ENCODE data around the gene DOK3.

Gene DOK3

DNA sequence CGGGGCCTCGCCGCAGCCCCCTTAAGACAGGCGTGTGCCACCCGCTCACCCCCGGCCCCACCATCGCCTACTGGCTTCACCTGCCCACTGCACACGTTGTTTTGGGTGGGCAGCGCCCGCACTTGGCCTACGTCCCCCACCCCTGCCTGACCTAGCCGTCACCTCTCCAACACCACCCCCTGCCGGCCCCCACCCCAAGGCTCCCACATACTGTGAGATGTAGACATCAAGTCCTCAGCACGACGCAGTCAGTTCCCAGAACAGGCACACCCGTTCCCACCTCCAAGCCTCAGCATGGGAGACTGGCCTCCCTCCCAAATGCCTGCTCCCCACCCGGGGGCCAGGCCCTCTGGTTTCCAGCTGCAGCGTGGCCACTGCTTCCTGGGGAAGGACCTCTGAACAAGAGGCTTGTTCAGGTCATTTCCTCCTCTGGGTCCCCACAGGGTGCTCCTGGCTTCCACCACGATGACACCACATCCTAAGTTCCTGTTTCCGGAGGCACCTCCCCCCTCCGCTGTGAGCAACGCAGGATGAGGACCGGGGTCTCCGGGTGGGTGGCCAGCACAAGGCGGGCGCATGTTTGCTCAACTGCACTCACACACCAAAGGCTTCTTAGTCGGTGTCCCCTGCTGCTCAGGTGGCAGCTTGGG, 47.5 kb downstream of the DOK3 start:
- DNase-seq, result no peak

DNA sequence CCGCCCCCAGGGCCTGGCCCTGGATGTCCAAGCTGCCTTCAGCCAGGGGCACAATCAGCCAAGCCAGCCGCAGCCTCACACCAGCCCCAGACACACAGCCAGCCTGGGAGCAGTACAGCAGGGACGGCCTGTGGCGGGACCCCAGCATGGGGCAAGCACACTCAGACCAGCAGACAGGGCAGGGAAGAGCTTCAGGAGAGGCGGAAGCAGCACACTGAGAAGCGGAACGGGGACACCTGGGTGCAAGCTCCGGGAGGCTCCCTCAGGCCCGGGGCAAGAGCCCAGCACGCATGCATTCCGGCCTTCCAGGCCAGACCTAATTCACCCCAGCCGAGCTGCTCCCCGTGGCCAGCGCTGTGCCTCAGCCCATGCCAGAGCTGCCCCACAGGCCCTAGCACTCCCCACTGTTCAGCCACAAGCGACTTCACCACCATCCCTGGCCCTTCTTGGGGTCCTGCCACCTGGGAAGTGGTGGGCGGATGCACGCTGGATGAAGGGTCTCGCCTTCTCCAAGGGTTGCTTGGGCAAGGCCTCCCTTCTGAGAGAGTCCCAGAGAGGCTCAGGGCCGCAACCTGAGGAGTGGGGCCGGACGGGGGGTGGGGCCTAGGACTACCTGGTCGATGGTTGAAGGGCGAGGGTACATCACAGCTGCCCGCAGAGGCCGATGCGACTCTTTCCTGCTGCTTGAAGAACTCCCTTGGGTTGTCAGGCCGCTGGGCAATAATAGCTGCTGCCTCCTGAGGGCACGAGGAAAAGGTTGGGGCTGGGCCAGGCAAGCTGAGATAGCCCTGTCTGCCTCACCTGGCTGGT, 49.6 kb downstream of the DOK3 start:
- DNase-seq, result no peak

DNA sequence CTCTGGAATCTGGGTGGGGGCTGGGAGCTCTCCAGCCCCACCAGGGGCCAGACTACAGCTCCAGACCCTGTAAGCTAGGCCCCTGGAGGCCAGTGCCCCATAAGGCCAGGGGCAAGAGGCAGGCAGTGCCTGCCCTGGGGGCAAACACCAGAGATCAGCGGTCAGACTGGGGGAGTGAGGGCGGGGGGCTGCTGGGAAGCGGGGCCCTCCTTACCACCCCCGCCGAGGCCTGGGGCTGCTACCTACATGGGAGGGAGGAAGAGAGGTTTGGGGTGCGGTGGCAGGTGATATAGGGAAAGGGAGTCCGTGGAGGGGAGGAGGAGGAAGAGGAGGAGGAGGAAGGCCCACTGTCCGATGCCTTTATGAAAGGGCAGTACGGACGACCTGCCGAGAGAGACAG, 50.3 kb downstream of the DOK3 start:
- no peak for DNase-seq

DNA sequence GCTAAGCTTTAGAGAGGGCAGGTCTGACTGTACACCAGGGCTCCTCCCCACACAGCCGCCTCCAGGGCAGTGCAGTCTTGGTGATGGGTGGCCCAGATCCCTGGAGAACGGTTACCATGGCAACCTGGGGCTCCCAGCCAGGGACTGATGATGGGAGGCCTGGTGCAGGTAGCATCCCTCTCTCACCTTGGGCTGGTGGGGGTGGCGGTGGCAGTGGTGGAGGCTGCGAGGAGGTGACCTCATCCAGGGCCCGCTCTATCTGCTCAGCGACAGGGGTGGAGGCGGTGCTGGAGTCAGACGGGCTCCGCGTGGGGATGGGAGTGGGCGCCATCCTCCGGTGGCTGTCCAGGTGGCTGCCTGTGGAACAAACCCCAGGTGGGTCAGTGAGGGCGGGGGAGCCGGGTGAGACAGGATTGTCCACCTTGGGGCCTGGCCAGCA, 50.7 kb downstream of the DOK3 start:
- peak; percentile 17 for DNase-seq

DNA sequence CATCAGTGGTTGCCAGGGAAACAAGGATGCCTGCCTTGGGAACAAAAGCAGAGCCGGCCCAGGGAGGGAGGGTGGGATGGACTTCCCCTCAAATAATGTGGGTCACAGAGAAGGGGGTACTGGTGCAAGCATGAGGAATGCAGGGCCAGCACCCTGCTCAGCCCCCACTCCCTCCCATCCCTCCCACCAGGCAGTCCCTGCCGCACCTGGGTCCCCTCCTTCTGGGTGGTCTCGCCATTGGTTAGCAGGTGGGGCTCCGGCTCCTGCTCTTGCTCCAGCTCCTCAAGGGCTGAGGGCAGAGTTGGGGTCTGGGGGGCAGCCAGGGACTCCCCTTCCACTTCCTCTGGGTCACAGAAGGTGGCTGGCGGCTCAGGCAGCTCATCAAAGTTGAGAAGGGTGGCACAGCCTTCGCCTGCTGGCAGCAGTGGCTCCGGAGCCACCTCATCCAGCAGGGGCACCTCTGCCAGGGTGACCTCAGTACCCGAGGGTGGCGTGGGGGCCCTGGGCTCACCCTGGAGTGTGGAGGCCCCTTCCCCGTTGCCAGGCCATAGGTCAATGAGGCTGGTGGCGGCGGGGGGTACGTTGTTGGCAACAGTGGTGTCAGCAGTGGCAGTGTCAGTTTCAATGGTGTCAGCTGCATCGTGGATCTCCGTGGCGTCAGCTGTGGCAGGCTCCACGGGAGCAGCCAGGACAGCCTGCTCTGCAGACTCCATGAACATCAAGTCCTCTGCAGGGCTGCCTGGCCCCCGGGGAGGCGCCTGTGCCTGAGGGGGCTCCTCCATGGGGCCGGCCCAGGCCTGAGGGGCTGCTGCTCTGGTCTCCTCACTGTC, 51.6 kb downstream of the DOK3 start:
- no peak for DNase-seq

DNA sequence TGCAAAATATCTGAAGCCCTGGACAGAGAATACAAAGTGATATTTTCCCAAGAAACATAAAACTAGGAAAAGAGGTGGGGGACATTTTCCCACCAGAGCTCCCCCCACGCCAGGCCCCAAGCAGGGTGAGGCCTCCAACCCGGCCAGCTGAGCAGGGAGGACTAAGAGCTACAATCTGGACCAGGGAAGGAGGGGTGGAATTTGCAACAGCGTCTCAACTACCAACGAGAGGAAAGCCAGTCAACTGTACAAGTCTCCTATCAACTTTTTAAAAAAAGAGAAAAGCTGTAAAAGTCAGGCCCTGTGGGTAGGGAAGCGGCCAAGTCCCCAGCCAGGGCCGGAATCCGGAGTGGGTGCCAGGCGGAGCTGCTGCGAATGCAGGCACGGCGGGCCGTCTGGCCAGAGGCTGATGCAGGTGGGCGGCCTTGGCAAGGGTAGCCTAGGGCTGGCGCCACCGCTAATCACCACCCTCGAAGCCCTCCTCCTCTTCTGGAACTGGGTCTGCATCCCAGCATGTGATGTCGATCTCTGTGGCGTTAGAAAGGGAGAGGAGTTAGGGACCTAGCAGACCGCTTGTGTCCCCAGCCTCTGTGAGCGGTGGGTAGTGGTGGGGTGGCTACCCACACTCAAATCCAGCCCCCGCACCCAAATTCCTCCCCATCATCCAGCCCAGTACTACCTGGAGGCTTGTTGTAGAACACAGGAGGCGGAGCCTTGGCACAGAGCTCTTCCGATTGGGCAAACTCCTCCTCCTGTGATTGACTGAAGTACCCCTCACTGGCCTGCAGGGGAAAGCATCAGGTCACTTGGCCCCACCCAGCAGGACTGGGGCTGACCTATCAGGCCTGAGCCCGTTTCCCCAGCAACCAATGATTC, 52.4 kb downstream of the DOK3 start:
- DNase-seq, result peak; percentile 92

DNA sequence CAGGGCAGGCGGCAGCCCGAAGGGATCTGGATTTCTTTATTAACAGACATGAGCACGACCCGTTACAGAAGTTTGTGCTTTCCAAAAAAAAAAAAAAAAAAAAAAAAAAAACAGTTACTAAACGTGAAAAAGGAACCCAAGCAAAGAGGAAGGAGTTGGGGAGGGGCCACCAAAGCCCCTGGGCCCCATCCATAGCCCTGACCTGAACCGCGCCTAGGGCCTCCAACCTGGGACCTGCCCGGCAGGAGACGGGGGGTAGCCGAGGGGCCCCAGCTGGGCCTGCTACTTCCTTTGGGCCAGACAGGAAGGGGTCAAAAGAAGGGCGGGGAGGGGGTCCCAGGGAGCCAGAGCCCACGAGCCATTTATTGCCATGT, 53.0 kb downstream of the DOK3 start:
- no peak for DNase-seq

DNA sequence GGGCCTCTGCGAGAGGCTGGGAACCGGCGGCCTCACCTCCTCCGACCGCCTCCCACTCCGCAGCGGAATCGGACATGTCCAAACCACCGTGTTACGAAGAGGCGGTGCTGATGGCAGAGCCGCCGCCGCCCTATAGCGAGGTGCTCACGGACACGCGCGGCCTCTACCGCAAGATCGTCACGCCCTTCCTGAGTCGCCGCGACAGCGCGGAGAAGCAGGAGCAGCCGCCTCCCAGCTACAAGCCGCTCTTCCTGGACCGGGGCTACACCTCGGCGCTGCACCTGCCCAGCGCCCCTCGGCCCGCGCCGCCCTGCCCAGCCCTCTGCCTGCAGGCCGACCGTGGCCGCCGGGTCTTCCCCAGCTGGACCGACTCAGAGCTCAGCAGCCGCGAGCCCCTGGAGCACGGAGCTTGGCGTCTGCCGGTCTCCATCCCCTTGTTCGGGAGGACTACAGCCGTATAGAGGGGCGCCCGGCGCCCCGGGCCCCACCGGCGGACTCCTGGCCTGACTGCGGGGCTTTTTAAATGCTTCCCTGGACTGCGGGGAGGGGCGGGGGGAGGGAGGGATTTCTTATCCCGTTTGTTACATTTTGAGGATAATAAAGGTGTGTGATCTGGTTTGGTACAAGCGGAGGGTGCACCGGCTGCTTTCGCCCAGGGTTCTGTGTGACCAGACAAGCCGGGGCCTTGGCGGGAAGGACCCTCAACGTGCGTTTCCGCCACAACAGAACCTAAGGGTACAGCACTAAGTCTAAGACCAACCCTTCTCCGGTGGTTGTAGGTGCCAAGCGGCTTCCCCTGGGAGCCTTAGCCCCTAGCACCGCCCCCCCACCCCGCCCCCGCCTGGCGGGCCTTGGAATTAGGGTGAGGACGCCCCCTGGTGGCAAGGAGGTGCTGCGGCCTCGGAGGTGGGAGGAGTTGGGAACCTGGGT, 53.7 kb downstream of the DOK3 start:
- peak; percentile 88 for DNase-seq

DNA sequence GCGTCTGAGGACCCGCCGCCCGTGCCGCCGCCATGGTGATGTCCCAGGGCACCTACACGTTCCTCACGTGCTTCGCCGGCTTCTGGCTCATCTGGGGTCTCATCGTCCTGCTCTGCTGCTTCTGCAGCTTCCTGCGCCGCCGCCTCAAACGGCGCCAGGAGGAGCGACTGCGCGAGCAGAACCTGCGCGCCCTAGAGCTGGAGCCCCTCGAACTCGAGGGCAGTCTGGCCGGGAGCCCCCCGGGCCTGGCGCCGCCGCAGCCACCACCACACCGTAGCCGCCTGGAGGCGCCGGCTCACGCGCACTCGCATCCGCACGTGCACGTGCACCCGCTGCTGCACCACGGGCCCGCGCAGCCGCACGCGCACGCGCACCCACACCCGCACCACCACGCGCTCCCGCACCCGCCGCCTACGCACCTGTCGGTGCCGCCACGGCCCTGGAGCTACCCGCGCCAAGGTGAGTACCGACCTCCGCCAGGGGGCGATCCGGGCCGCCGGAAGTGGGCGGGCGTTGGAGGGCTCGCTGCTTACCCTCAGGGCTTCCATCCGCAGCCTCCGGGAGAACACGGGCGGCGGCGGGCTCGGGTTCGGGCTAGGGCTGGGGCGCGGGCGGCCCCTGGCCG, 54.5 kb downstream of the DOK3 start:
- peak; percentile 81 for DNase-seq

DNA sequence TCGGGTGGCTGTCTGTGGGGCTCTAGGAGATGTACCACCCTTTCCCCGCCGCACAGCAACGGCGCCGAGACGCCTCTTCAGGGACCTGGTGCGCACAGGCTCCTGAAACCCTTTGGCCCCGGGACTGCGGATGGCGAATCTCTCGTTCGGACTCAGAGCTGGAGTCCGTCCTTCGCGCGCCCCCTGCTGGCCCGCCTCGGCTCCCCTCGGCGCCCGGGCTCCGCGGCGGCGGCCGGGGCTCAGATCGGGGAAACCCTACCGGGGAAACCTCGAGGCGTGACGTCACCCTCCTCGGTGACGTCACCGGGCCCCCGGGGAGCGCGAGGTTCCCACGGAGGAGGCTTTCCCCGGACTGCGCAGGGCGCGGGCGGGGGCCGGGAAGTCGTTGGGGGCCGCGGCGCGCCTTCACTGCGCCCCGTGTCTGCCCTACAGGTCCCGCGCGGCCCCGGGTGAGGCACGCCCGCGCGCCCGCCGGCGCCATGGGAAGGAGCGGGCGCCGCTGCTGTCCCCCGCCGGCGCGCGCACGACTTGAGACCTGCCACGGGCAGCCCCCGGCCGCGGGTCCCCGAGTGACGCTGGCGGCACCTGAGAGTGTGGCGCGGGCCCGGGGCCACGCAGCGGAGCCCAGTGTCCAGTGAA, 55.1 kb downstream of the DOK3 start:
- DNase-seq, result peak; percentile 78

DNA sequence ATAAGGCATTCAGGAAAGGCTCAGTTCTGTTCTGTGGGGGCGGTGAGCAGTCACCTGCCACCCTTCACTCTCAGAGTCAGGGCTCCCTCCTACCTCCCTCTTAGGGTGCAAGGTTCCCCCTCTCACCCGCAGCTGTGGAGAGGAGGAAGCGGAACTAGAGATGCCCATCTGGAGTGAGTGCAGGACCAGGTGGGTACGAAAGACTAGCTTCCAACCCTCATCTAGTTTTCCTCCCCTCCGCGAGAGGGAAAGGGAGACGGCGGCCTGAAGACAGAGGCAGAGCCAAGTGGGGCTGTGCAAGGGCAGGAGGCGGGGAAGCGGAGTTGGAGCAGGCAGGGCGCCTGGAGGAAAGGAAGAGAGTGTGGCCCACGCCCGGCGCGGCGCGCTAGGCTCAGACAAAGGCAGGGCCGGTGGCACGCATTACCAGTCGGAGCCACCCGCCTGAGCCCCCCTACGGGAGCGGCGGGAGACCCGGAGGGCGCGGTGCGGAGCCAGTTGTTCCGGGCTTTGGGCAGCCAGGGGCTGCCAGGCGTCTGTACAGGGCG, 55.7 kb downstream of the DOK3 start:
- DNase-seq, result peak; percentile 34

DNA sequence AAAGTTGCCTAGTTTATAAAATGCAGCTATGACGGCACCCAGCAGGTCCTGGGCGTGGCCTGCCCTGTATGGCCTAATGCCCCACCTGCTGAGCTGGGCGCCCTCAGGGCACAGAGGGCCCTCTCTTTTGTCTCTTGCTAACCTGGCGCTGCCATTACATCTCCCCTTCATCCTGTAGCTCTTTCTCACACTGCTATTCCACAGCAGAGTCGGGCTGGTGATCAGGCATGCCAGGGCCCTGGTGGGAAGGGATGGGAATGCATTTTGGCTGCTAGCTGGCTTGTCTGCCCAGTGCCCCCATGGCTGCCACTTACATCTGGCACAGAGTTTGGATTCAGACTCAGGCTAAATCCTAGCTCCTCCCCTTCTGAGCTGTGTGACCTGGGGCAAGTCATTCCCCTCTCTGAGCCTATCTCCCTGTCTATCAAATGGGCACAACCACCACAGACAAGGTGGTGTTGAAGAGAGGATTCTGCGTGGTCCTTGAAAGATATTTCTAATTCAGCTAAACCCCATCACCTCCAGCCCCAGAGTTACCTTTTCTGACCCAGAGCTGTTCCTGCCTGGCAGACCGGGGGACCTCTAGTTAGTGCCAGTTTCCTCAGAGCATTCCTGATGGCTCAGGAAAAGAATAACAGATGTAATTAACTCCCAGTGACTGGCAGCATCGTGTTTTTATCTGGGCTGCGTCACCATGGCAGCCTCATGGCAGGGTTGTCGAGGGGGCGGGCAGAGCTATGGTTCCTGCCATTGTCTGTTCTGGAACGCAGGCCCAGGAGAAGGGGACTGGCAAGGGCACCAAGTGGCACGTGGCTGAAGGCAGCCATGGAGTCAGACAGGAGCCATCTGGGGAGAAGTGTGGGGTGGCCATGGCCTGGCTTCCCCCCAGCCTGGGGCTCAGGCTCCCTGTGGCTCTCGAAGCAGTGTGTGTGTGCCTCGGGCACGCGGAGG, 56.7 kb downstream of the DOK3 start:
- peak; percentile 57 for DNase-seq
